K562 (cell line): ENCODE data around the gene GPR3. TPM values are rescaled to one million over a fixed set of nuclear protein-coding genes. Genes with fewer than 3 reads are reported as not detected.

ENCODE experiments used
- ARID3B ChIP-seq: fragments of 250-450 bp; sonication (Bioruptor Pico); IDR thresholded peaks from 2 replicates; pipeline ENCODE4 v1.4.0; 2020; ENCODE audit warnings: borderline replicate concordance
- ATF2 ChIP-seq: sonication (generic); formaldehyde crosslinking; IDR thresholded peaks from 2 replicates; pipeline ENCODE4 v1.8.1; 2022; ENCODE audit warnings: missing genetic modification reagents
- ATF6 ChIP-seq: sonication (generic); formaldehyde crosslinking; IDR thresholded peaks from 2 replicates; pipeline ENCODE4 v1.4.0; 2020; ENCODE audit warnings: mild to moderate bottlenecking, missing genetic modification reagents
- ETV1 ChIP-seq: fragments of 450-650 bp; conservative IDR thresholded peaks from 2 replicates; pipeline ENCODE4 v1.6.1; 2016; ENCODE audit warnings: missing genetic modification characterization, control low read depth, low read depth, missing compliant biosample characterization
- FOXP1 ChIP-seq: sonication (generic); formaldehyde crosslinking; IDR thresholded peaks from 2 replicates; pipeline ENCODE4 v1.8.0; 2022; ENCODE audit warnings: mild to moderate bottlenecking, missing genetic modification reagents
- GABPB2 ChIP-seq: fragments of 250-450 bp; sonication (Bioruptor Pico); conservative IDR thresholded peaks from 2 replicates; pipeline ENCODE4 v1.5.1; 2021; ENCODE audit warnings: mild to moderate bottlenecking
- HNRNPK ChIP-seq: fragments of 200-400 bp; formaldehyde crosslinking; IDR thresholded peaks from one replicate; pipeline ENCODE4 v1.6.1; 2018; ENCODE audit warnings: mild to moderate bottlenecking, low read depth, low read length; ENCODE audit not compliant: poor library complexity, severe bottlenecking
- JUND ChIP-seq, 2 experiments: IDR thresholded peaks; 2 replicates in 1 of 2; 3 replicates in 1 of 2; pipeline ENCODE4 v1.6.1; 2011; ENCODE audit warnings: borderline replicate concordance in 2 of 2, low read depth in 2 of 2, low read length in 2 of 2, improper control_type of control experiment in 1 of 2, missing biosample characterization in 1 of 2, missing genetic modification characterization in 1 of 2, missing genetic modification reagents in 1 of 2
- L3MBTL2 ChIP-seq: fragments of 450-650 bp; IDR thresholded peaks from 2 replicates; pipeline ENCODE4 v1.6.1; 2016; ENCODE audit warnings: mild to moderate bottlenecking, moderate library complexity
- MCM5 ChIP-seq: fragments of 450-650 bp; IDR thresholded peaks from 2 replicates; pipeline ENCODE4 v1.6.1; 2016; ENCODE audit warnings: low read depth
- PRMT5 ChIP-seq: sonication (generic); formaldehyde crosslinking; IDR thresholded peaks from 2 replicates; pipeline ENCODE4 v1.5.0; 2020; ENCODE audit warnings: missing genetic modification reagents
- SIX5 ChIP-seq, 2 experiments: IDR thresholded peaks; 2 replicates each; pipeline ENCODE4 v1.6.1; 2011; ENCODE audit warnings: low read length in 2 of 2, borderline replicate concordance in 1 of 2, low read depth in 1 of 2, mild to moderate bottlenecking in 1 of 2, moderate library complexity in 1 of 2; ENCODE audit not compliant: insufficient read depth in 1 of 2
- SMAD4 ChIP-seq: fragments of 250-450 bp; sonication (Bioruptor Pico); conservative IDR thresholded peaks from 2 replicates; pipeline ENCODE4 v1.8.0; 2021; ENCODE audit warnings: inconsistent platforms, mild to moderate bottlenecking, moderate library complexity
- SMARCA4 ChIP-seq: fragments of 450-650 bp; IDR thresholded peaks from 2 replicates; pipeline ENCODE4 v1.6.1; 2016
- TCF15 ChIP-seq: fragments of 250-450 bp; sonication (Bioruptor Pico); IDR thresholded peaks from 2 replicates; pipeline ENCODE4 v1.8.0; 2022; ENCODE audit warnings: moderate library complexity, mild to moderate bottlenecking, inconsistent platforms
- ZBTB12 ChIP-seq: fragments of 250-450 bp; sonication (Bioruptor Pico); IDR thresholded peaks from 2 replicates; pipeline ENCODE4 v1.4.0; 2020
- ZC3H8 ChIP-seq: fragments of 450-650 bp; IDR thresholded peaks from 2 replicates; pipeline ENCODE4 v1.6.1; 2017
- ZNF431 ChIP-seq: sonication (generic); formaldehyde crosslinking; IDR thresholded peaks from 2 replicates; pipeline ENCODE4 v1.8.0; 2022; ENCODE audit warnings: mild to moderate bottlenecking, missing genetic modification reagents
- ZNF449 ChIP-seq: fragments of 250-450 bp; sonication (Bioruptor Pico); IDR thresholded peaks from 2 replicates; pipeline ENCODE4 v1.8.0; 2022; ENCODE audit warnings: moderate library complexity, mild to moderate bottlenecking, inconsistent platforms
- ZSCAN29 ChIP-seq: fragments of 450-650 bp; IDR thresholded peaks from 2 replicates; pipeline ENCODE4 v1.6.1; 2017
- polyA plus RNA-seq, 8 experiments: library from polyadenylated mRNA; depleted of rRNA in 4 of 8; stranded (reverse) in 5 of 8; unstranded in 3 of 8; fragments of >200 nt; fragmentation: Nextera tagmentation in 2 of 8; fragmentation: Illumina TruSeq in 1 of 8; extraction: Ambion mirVana in 2 of 8; extraction: Trizol in 1 of 8; gene quantifications; 2 replicates each; pipeline versions ENCODE4 v1.2.1 to v1.2.3, GENCODE V29; 2011 to 2014; ENCODE audit warnings: inconsistent platforms in 1 of 8, missing spikeins in 1 of 8
- total RNA-seq, 7 experiments: library from RNA; depleted of rRNA in 6 of 7; stranded (reverse); fragments of >200 nt in 6 of 7; fragmentation: Illumina TruSeq in 2 of 7; extraction: Trizol in 2 of 7; gene quantifications; 2 replicates each; pipeline versions ENCODE4 v1.2.1 to v1.2.3, GENCODE V29; 2011 to 2021; ENCODE audit warnings: low replicate concordance in 1 of 7

GPR3 gene
- total and polyA plus RNA-seq, 9 of the 15 experiments (the other 6 are each of a cell fraction or from before 2014, with no cell fraction given): 0.24 to 11.5 (median 3.7) TPM

- TF ChIP-seq SMARCA4 (peak; percentile 89), GABPB2 (CRISPR knock-in tag) (no peak), ETV1 (tag) (peak; percentile 67), FOXP1 (no peak), PRMT5 (CRISPR knock-in tag) (no peak), SMAD4 (CRISPR knock-in tag) (peak; percentile 69), ZSCAN29 (peak; percentile 39; the same call in 1 of the 2 replicates), SIX5 (IDR thresholded peaks at IDR 0.05; ENCODE audit: borderline replicate concordance in 1 of 2, insufficient read depth in 1 of 2, low read depth in 1 of 2, low read length in 2 of 2) (no peak), MCM5 (no peak), ATF6 (no peak), JUND (IDR thresholded peaks at IDR 0.05; ENCODE audit: borderline replicate concordance, low read depth, low read length) (peak; percentile 73), JUND (tag; IDR thresholded peaks at IDR 0.05; ENCODE audit: borderline replicate concordance, low read depth, low read length) (peak; percentile 76; the same call in 1 of the 3 replicates), ATF2 (CRISPR knock-in tag) (no peak), ZBTB12 (CRISPR knock-in tag) (no peak), ZNF431 (CRISPR knock-in tag) (0 out of 2 replicates have a peak, but pooled peaks have one; percentile 22), TCF15 (CRISPR knock-in tag) (no peak), ZC3H8 (no peak), HNRNPK (no peak), L3MBTL2 (peak; percentile 93), ZNF449 (no peak), ARID3B (CRISPR knock-in tag) (no peak)
Measured at GRCh38 chr1:27428316-27429028, 36.0 kb downstream of the GPR3 start (continued).
